HK-2 (cell line): ENCODE data around the gene TRAPPC8.
"Not testable (repeated sequence)": the region's sequence is repeated elsewhere in the genome, so short reads cannot be mapped to it uniquely, and the experiment has no call there.

Experiments used
- DNase-seq: peaks from one replicate; pipeline ENCODE4 v3.0.0-alpha.2; 2018; ENCODE audit not compliant: unreplicated experiment

The TRAPPC8 gene, protein sequence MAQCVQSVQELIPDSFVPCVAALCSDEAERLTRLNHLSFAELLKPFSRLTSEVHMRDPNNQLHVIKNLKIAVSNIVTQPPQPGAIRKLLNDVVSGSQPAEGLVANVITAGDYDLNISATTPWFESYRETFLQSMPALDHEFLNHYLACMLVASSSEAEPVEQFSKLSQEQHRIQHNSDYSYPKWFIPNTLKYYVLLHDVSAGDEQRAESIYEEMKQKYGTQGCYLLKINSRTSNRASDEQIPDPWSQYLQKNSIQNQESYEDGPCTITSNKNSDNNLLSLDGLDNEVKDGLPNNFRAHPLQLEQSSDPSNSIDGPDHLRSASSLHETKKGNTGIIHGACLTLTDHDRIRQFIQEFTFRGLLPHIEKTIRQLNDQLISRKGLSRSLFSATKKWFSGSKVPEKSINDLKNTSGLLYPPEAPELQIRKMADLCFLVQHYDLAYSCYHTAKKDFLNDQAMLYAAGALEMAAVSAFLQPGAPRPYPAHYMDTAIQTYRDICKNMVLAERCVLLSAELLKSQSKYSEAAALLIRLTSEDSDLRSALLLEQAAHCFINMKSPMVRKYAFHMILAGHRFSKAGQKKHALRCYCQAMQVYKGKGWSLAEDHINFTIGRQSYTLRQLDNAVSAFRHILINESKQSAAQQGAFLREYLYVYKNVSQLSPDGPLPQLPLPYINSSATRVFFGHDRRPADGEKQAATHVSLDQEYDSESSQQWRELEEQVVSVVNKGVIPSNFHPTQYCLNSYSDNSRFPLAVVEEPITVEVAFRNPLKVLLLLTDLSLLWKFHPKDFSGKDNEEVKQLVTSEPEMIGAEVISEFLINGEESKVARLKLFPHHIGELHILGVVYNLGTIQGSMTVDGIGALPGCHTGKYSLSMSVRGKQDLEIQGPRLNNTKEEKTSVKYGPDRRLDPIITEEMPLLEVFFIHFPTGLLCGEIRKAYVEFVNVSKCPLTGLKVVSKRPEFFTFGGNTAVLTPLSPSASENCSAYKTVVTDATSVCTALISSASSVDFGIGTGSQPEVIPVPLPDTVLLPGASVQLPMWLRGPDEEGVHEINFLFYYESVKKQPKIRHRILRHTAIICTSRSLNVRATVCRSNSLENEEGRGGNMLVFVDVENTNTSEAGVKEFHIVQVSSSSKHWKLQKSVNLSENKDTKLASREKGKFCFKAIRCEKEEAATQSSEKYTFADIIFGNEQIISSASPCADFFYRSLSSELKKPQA (N-terminal part only)

DNA sequence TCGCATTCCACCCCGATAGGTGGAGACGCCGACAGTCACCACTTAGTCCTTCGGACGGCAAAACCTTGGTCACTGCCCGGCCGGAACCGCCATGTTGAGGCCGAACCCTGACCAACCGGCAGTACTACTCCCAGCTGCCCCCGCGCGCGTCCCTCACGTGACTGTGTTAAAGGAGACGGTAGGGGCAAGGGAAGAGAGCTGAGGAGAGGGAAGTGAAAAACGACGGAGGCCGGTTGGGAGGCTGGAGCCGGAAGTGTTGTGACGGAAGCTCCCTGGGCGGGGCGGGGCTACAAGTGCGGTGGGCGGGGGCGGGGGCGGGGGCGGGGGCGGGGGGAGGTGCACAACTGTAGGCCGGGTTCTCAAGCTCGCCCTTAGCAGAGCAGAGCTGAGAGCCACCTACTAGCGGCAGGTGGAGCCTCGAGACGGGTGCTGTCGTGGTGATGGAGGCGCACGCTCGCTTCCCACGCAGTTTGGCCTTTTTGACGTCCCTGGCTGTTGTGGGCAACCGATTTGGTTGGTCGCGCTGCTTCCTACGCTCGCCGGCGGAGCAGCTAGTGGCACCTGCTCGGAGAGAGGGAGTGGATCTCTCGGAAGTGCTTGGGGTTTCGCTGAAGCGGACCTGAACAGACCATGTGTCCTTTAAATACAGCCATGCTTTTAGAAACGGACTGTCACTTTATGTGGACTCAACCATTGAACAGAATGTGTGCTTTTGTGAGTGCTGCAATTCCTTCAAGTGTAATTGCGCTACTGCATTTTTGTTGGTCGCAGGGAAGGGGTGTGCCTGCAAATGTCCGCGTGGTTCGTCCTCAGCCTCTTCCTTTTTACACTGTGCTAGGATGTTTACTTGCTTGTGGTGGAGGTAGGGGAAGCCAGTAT lies at the start of gene TRAPPC8:
Gene TRAPPC8 (minus strand): TSS at position 130 of the 879 bp plus-strand sequence. CDS start 364 bp downstream, outside the sequence.
- DNase-seq: peak; percentile 94

DNA sequence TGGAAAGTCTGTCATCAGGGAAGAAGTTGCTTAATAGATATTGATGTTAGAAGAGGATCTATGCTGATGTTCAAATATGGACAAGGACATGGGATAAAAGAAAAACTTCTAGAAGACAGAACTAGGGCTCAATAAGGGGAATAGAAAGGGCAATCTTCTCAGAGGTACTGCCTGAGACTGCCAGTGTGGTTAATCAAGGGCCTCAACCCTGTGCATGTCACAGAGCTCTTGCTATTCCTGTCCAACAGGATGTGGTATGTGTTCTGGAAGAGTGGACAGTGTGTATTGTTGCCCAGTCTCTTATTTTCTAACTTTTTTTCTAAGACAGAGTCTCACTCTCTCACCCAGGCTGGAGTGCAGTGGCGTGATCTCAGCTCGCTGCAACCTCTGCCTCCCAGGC lies 47.9 kb upstream of the TRAPPC8 start:
- DNase-seq: no peak

DNA sequence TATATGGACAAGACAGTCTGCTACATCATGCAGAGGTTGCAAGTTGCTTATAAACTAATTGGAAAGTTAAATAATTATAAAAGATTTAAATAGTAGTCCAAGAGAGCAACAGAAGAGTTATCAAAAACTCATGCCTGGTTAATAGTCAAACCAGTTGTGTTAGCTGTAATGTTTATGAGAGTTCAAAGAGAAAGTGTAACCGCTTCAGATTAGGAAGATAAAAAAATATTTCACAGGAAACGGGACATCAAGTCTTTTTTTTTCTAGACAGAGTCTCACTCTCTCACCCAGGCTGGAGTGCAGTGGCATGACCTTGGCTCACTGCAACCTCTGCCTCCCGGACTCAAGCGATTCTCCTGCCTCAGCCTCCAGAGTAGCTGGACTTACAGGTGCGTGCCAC lies 41.0 kb upstream of the TRAPPC8 start:
- no peak for DNase-seq

DNA sequence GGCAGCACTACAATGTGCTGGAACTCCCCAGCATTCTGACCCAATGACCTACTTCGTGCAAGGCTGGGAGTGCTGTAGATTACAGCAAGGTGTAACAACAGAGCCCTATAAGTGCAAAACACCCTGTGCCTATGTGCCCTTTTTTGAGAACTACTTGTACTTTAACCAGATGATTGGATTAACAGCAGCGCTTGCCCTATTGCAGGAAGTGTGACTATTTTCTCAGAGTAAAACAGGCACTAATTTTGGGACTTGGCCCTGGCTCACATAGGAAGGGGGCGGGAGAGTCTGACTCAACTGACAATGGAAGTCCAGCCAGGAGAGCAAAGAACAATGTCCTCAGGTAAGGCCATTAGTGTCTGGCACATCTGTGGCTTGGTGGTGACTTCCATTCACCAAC lies 40.1 kb upstream of the TRAPPC8 start:
- no peak for DNase-seq

DNA sequence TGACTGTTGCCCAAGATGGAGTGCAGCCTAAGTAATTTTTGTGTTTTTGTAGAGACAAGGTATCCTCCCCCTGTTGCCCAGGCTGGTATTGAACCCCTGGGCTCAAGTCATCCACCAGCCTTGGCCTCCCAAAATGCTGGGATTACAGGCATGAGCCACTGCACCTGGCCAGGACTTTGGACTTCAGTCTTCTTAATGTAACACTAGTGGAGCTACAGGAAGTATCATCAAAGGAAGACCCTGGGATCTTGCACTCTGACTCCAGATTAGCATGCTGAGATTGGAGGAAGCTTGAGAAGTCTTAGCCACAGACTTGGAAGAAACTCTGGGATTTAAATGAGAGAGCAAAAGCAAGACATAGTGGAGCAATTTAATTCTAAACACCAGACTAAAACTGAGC lies 37.9 kb upstream of the TRAPPC8 start:
- no peak for DNase-seq

DNA sequence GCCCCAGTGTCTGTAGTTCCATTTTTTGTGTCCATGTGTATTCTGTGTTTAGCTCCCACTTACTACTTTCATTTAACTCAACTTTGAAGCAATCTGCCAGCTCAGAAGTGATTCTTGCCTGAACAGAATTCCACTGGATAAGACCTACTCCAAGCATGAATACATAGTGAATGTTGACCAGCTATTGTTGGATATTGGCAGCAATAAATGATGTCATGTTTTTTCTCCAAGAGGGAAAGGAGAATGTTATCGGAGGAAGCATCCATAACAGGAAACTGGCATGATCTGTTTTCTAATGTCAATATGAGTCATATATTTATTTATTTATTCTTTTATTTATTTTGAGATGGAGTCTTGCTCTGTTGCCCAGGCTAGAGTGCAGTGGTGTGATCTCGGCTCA lies 36.8 kb upstream of the TRAPPC8 start:
- DNase-seq: no peak

DNA sequence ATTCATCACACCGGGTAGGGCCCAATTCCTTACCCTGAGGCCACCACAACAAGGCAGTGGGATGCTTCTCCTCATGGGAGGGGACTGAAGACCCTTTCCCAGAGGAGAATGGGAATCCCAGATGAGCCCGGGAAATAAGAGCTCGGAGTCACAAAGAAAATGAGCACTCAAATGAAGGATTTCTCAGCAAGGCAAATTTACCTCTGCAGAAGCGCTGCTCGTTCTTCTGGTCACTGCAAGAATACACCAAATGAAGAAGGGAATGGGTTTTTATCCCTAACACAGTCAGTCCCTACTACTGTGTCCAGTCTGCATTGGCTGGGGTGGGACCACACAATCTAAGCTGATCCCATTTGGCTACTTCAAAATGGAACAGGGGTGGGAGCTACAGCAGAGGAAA lies 35.7 kb upstream of the TRAPPC8 start:
- no peak for DNase-seq

DNA sequence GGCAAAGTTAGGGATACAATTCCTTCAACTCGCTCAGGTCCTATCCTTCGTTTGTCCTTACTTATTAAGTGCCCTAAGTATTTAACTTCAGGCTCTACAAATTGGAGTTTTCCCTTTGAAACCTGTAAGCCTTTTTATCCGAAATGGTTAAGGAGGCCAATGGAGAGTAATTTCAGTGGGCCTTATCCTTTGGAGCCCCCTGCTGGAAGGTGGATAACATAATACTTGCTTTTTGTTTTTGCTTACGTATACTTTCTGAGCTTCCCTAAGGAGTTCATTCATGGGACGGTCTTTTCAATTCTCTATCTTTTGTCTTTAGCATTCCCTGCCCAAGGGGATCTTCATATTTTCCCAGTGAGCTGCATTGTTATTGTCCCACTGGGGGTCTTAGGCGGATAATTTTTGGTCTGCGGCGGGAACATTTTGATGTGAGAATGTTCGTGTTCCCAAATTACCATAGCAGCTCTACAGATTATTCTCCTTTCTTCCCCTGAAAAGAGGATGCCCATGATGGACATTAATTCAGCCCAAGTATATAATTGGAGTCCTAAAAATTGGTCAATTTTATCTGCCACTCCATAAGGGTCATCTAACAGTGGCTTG lies 34.4 kb upstream of the TRAPPC8 start:
- DNase-seq: no peak

DNA sequence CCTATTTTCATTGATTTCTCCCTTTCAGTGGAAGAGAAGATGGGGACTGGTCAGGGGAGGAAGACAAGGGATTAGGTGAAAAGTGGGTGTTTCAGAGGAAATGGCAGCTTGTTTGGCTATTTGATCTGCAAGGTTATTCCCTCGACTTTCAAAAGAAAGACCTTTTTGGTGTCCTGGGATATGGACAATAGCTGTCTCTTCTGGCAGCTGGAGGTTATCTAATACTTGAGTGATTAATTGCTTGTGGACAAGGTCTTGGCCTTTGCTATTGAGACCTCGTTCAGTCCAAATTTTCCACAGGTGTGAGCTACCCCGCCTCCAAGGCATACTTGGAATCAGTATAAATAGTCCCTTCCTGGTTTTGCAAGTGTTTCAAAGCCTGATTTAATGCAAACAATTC lies 33.3 kb upstream of the TRAPPC8 start:
- no peak for DNase-seq

DNA sequence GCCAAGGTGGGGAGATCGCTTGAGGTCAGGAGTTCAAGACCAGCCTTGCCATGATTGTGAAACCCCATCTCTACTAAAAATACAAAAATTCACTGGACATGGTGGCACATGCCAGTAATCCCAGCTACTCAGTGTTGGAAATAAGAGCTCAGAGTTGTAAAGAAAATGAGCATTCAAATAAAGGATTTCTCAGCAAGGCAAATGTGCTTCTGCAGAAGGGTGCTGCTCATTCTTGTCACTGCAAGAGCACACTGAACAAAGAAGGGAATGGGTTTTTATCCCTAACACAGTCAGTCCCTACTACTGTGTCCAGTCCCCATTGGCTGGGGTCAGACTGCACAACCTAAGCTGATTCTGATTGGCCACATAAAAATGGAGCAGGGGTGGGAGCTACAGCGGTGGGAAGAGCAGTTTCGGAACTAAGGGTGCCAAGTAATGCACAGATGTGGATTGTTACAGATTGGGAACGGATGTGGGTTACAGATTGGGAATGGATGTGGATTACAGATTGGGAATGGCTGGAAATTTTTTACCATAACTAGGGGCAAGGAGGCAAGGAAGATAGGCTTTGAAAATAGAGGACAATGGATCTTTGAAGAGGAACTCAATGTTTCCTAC lies 31.1 kb upstream of the TRAPPC8 start:
- no peak for DNase-seq

DNA sequence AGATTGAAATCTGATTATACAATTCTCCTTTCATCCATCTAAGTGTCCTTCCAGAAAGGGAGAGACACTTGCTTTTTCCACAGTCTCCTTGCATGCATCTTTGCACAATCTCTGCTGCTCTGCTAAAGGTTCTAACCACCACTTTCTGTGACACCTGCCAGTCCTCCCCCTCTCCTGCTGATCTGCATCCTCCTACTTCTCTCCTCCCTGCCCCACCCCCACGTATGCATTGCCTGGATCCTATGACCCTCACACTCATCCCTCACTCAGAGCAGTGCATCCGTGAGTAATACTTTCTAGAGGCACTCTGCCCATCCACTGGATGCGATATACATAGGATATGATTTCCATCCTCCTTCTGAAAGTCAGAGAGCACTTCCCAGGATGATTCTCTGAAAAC lies 27.7 kb upstream of the TRAPPC8 start:
- no peak for DNase-seq

DNA sequence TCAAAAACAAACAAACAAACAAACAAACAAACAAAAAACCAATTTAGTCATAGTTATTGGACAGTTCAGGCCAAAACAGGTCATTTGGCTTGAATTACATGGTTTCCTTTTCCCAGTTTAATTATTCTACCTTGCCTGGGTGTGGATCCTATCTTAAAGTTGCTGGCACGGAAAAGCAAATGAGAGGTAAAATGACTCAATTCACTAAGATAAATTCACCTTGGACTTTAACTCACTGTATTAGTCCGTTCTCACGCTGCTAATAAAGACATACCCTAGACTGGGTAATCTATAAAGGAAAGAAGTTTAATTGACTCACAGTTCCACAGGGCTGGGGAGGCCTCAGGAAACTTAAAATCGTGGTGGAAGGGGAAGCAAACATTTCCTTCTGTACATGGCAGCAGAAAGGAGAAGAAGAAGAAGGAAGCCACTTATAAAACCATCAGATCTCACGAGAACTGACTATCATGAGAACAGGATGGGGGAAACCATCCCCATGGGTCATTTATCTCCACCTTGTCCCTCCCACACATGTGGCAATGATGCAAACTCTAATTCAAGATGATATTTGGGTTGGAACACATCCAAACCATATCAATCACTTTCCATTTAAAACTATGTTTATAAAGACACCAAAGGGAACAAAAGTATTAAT lies 22.5 kb upstream of the TRAPPC8 start:
- DNase-seq: no peak

DNA sequence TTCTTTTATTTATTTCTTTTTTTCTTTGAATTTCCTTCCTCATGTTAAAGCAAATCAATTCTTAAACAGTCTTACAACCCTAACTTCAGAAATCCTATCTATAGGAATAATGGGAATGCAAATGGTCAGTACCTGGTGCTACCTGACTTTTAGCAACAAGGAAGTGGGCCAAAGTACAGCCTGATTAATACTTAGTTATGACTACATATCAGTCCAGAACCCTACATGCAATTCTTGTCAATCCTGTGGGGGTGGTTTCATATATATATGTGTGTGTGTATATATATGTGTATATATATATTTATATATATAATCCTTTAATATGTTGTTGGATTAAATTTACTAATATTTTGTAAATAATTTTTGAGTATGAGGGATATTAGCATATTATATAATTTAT lies 14.8 kb upstream of the TRAPPC8 start:
- DNase-seq: no peak

DNA sequence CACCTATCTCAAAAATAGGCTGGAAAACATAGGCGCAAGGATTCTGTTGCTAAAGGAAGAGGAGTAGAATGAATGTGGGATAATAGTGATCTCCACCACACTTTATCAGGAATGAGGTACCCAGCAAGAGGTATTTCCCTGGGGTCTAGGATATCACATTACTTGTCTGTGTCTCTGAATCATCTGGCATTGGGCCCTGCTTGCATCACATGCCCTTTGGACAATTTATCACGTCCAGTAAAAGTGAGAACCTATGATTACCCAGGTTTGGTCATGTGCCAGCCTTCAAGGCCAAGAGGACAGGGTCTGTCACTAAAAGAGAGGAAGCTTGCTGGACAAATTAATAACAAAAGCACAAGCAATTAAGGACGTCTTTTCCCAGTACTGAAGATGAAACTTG lies 11.4 kb upstream of the TRAPPC8 start:
- peak; percentile 7 for DNase-seq

DNA sequence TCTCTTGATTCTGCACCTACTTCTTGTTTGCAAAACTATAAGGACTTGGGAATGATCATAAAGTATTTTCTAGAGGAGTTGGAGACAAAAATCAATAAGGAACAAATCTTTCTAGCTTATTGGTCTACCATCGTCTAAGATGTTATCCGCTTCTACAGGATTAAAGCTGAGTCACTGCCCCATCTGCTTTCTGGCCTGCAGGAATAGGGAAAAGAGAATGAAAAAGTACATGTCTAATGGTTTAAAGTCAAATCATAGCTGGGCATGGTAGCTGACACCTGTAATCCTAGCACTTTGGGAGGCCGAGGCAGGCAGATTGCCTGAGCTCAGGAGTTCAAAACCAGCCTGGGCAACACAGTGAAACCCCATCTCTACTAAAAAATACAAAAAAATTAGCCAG lies 10.8 kb upstream of the TRAPPC8 start:
- not testable (repeated sequence) for DNase-seq

DNA sequence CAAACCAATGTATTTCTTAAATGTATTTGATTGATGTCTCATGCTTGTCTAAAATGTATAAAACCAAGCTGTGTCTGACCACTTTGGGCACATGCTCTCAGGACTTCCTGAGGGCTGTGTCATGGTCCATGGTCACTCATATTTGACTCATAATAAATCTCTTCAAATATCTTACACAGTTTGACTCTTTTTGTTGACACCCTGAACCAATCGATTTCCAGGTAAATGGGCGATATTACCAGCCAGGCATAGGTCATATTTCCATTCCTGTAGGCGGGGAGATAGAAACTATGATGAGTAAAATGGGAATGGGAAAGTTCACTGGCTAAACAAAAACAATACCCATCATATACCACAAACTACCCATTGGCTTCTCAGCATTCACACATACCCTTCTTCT lies 9.3 kb upstream of the TRAPPC8 start:
- no peak for DNase-seq

DNA sequence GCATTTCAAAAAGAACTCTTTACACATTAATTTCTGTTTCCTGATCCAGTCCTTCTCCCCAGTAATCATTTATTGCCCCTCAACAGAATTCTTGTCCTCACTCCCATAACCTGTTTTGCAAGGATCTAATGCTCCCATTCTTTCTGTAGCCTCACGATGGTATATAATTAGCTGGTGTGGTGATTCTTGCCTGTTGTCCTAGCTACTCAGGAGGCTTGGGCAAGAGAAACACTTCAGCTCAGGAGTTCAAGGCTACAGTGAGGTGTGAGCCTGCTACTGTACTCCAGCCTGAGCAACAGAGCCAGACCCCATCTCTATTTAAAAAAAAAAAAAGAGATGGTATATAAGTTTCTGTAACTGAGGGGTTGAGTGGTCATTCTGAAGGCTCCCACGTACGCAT lies 7.7 kb upstream of the TRAPPC8 start:
- no peak for DNase-seq

DNA sequence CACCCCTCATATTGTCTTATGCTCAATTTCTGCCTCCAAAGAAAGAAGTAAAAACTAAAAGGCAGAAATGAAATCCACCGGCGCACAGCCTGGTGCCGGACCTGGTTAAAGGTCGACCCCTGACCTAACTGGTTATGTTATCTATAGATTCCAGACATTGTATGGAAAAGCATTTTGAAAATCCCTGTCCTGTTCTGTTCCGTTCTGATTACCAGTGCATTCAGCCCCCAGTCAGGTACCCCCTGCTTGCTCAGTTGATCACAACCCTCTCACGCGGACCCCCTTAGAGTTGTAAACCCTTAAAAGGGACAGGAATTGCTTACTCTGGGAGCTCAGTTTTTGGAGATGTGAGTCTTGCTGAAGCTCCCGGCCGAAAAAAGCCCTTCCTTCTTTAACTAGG lies 5.4 kb upstream of the TRAPPC8 start:
- not testable (repeated sequence) for DNase-seq

DNA sequence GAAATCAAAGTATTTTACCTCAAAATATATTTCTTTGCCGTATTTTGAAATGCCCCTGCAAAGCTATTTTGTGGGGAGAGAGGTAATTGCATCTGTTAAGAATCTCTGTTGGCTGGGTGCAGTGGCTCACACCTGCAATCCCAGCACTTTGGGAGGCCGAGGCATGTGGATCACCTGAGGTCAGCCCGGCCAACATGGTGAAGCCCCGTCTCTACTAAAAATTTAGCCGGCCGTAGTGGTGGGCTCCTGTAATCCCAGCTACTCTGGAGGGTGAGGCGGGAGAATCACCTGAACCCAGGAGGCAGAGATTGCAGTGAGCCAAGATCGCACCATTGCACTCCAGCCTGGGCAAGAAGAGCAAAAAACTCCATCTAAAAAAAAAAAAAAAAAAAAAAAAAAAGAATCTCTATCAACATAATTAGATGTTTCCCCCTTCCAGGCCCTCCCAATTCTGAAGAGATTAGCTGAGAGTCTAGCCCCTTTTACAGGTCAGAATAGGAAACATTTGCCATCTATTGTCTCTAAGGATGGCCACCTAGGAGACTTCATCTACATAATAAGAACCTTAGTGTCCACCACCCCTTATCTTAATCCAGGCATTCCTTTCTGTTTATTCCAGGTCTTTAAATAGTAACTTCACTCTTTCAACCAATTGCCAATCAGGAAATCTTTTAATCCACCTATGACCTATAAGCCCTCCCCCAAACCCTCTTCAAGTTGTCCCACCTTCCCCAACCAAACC lies 3.5 kb upstream of the TRAPPC8 start:
- no peak for DNase-seq
